Suprapubic skin (tissue), 3 donors: ENCODE results near the gene FARSA.
A peak's percentile ranks its signal among the peaks of the same experiment; 100 is the strongest.

Experiments
- CTCF ChIP-seq, 2 donors: fragments of 200-600 bp in 1 of 2; fragments of 450-650 bp in 1 of 2; sonication (generic) in 1 of 2; IDR thresholded peaks; one replicate each; pipeline ENCODE4 v1.5.1; 2016 to 2019; ENCODE audit warnings: antibody characterized with exemption in 2 of 2, mild to moderate bottlenecking in 1 of 2, moderate library complexity in 1 of 2
- POLR2A ChIP-seq, 2 donors: fragments of 450-650 bp; IDR thresholded peaks; one replicate each; pipeline ENCODE4 v1.6.1; 2017; ENCODE audit warnings: antibody characterized with exemption in 2 of 2, mild to moderate bottlenecking in 2 of 2, moderate library complexity in 2 of 2

- TF ChIP-seq POLR2A (IDR thresholded peaks at IDR 0.05) (peak in 1 of 2 donors; percentile 25), CTCF (IDR thresholded peaks at IDR 0.05) (no peak)
Observed at GRCh38 chr19:12881172-12881808, 52.2 kb downstream of the FARSA start, which contains the start of gene DNASE2.
